Measurements from ENCODE around the gene PPFIBP2.

The PPFIBP2 gene

DNA sequence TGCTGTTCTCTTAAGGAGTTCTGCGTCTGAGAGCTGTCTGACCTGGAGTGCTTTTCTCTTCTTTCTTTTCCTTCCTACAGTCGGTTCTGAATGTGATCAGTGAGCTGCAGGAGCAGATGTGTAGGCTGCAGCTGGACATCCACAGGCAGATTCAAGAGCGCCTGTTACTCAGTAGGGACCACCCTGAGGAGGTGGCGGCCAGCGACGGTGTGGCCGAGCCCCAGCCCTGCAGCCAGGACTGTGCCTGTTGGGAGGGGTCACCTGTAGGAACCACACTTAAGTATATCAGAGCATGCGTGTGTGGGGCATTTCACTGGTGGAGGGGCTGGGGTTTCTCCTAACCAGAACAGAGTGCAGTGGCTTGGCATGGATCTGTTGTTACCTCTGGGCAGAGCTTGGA, 103.2 kb downstream of the PPFIBP2 start:
- no peak overlapping the region for H3K4me2 ChIP-seq (ENCODE audit: low read length)
- H2AFZ ChIP-seq = no peak overlapping the region
- no peaks in the 10 kb centered on the region for H3K9me3 ChIP-seq (ENCODE audit: control insufficient read depth, low read length)
- H3K9ac ChIP-seq = no peak overlapping the region
- peaks cover 27% of the 10 kb centered on the region for H3K4me1 ChIP-seq
- no peaks in the 10 kb centered on the region for H3K36me3 ChIP-seq (ENCODE audit: control insufficient read depth, insufficient read depth, low read length)
- TF ChIP-seq CTCF (IDR thresholded peaks at IDR 0.05) = no peak
- H3K79me2 ChIP-seq = peaks cover 20% of the 10 kb centered on the region
- no peak overlapping the region for H3K4me3 ChIP-seq (ENCODE audit: low read depth, low read length)
- no peaks in the 10 kb centered on the region for H3K27me3 ChIP-seq (ENCODE audit: control insufficient read depth, insufficient read depth, low read length)
- no peak overlapping the region for H3K27ac ChIP-seq

GRCh38 chr11:7619322-7619721, 105.5 kb downstream of the PPFIBP2 start:
- H3K27me3 ChIP-seq (ENCODE audit: control insufficient read depth, insufficient read depth, low read length) = no peaks in the 10 kb centered on the region
- no peak overlapping the region for H3K9ac ChIP-seq
- no peaks in the 10 kb centered on the region for H3K9me3 ChIP-seq (ENCODE audit: control insufficient read depth, low read length)
- no peak overlapping the region for H3K4me3 ChIP-seq (ENCODE audit: low read depth, low read length)
- no peak for TF ChIP-seq CTCF (IDR thresholded peaks at IDR 0.05)
- no peak overlapping the region for H2AFZ ChIP-seq
- H3K79me2 ChIP-seq = peaks cover 20% of the 10 kb centered on the region
- no peak overlapping the region for H3K27ac ChIP-seq
- H3K4me1 ChIP-seq = peaks cover 8% of the 10 kb centered on the region
- H3K36me3 ChIP-seq (ENCODE audit: control insufficient read depth, insufficient read depth, low read length) = no peaks in the 10 kb centered on the region
- H3K4me2 ChIP-seq (ENCODE audit: low read length) = no peak overlapping the region

DNA sequence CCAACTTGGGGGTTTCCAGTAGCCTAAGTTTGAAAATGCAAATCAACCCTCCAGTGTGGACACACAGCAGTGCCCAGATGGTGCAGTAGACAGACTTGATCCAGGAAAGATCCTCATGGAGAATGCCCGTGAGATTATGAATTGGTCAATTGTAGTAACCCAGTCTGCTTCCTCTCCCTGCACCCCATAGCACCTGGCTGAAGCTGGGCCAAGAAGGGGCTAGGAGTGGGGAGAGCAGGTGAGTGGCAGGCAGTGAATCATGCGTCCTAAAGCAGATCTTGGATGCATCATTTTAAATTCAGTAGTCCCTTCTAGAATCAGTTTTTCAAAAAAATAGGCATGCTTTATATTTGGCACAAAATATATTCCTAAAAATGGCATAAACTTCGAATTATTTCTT, 107.3 kb downstream of the PPFIBP2 start:
- no peak overlapping the region for H3K4me3 ChIP-seq (ENCODE audit: low read depth, low read length)
- H3K9me3 ChIP-seq (ENCODE audit: control insufficient read depth, low read length) = no peaks in the 10 kb centered on the region
- no peak overlapping the region for H3K4me2 ChIP-seq (ENCODE audit: low read length)
- no peak overlapping the region for H2AFZ ChIP-seq
- TF ChIP-seq CTCF (IDR thresholded peaks at IDR 0.05) = no peak
- no peaks in the 10 kb centered on the region for H3K36me3 ChIP-seq (ENCODE audit: control insufficient read depth, insufficient read depth, low read length)
- H3K9ac ChIP-seq = no peak overlapping the region
- no peaks in the 10 kb centered on the region for H3K27me3 ChIP-seq (ENCODE audit: control insufficient read depth, insufficient read depth, low read length)
- H3K4me1 ChIP-seq = peaks cover 8% of the 10 kb centered on the region
- no peak overlapping the region for H3K27ac ChIP-seq
- peaks cover 20% of the 10 kb centered on the region for H3K79me2 ChIP-seq

DNA sequence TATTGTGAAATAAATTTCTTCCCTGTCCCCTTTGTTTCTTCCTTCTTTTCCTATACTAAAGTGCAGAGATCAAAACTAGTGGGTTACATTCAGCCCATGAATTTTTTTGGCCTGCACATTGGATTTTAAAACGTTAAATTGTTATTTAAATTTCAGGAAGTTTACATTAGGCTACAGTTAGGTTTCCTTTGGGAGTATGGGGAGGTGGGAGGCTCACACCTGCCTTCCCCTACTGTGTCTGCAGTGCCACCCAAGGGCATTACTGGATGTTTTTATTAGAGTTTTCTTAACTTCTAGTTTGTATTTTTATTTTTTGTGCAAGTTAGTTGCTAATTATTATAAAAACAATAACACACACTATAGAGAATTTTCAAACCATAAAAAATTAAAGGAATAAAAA, 107.8 kb downstream of the PPFIBP2 start:
- Histone ChIP-seq H3K36me3 (ENCODE audit: control insufficient read depth, insufficient read depth, low read length) (no peaks in the 10 kb centered on the region), H3K4me1 (peaks cover 8% of the 10 kb centered on the region), H3K27ac (no peak overlapping the region), H3K4me2 (ENCODE audit: low read length) (no peak overlapping the region), H3K9ac (no peak overlapping the region), H3K27me3 (ENCODE audit: control insufficient read depth, insufficient read depth, low read length) (no peaks in the 10 kb centered on the region), H3K4me3 (ENCODE audit: low read depth, low read length) (no peak overlapping the region), H2AFZ (no peak overlapping the region), H3K9me3 (ENCODE audit: control insufficient read depth, low read length) (no peaks in the 10 kb centered on the region), H3K79me2 (peaks cover 18% of the 10 kb centered on the region)
- no peak for TF ChIP-seq CTCF (IDR thresholded peaks at IDR 0.05)

- Histone ChIP-seq H2AFZ (no peak overlapping the region), H3K27ac (no peak overlapping the region), H3K4me1 (peaks cover 8% of the 10 kb centered on the region), H3K4me2 (ENCODE audit: low read length) (no peak overlapping the region), H3K79me2 (peaks cover 10% of the 10 kb centered on the region), H3K9ac (no peak overlapping the region), H3K4me3 (ENCODE audit: low read depth, low read length) (no peak overlapping the region), H3K36me3 (ENCODE audit: control insufficient read depth, insufficient read depth, low read length) (no peaks in the 10 kb centered on the region), H3K9me3 (ENCODE audit: control insufficient read depth, low read length) (no peaks in the 10 kb centered on the region), H3K27me3 (ENCODE audit: control insufficient read depth, insufficient read depth, low read length) (no peaks in the 10 kb centered on the region)
- TF ChIP-seq CTCF (IDR thresholded peaks at IDR 0.05) = no peak
Measured at GRCh38 chr11:7622721-7623120, 108.9 kb downstream of the PPFIBP2 start.
